Dermis blood vessel endothelial cell (primary cell): ENCODE measurements around the gene PPP1R8. TPM values are rescaled to one million over a fixed set of nuclear protein-coding genes. Genes with fewer than 3 reads are reported as not detected.
"Not testable (repeated sequence)": the region's sequence is repeated elsewhere in the genome, so short reads cannot be mapped to it uniquely, and the experiment has no call there.

Experiments used
- DNase-seq: peaks from one replicate; pipeline ENCODE4 v3.0.0; 2010
- total RNA-seq: library from RNA; depleted of rRNA; stranded (reverse); fragments of >200 nt; gene quantifications from 2 replicates; pipeline ENCODE4 v1.2.3, GENCODE V29; 2014

The PPP1R8 gene
- total RNA-seq, 1 donor from 2014 or later: 51.2 TPM

DNA sequence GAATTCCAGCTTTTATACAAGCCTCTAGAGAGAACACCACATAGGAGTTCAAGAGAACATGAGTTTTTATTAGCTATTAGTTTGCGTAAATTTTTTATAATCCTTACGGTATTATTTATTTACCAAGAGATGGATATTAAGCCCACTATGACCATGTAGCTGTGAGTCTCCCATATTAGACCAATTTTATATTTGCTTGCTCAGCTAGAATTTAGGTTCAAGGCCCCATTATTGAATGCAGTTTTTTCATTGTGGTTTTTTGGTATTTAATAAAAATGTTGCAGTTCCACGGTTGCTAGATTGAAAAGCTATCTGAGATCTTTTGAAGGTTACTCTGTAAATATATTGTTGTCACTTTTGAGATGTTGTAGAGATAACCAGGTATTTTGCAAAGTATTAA lies 2.9 kb downstream of the PPP1R8 start:
- DNase-seq: no peak

DNA sequence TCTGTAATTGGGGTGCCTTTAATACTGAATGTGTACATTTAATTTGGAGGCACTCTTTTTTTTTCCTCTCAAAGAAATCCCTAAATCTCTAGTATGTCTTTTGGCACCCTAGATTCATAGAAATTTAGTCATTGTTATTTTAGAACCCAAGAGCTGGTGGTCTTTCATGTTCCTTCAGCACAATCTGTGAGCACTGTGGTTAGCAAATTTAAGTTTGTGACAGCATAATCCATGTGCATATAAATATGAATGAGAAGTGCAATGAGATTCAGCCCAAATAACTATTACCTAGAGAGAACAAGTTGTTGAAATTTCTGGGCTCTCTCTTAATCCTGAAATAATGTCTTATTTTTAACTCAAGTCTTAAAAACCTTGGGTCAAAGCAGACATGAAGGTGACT lies 4.5 kb downstream of the PPP1R8 start:
- no peak for DNase-seq

DNA sequence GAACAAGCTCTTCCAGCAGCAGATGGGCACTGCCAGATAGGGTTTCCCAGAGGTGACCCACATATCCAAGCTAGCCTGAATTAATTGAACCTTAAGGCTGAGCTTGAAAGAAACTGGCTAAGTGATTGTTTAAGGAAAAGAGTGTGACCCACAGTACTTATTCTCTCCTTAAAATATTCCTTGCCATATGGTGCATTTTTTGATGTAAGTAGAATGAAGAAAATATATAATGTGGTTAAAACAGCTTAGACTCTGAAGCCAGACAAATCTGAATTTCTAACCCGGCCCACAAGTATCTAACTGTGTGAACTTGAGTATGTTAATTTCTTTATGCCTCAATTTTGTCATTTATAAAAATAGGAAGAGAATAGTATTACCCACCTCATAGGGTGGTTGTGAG lies 4.9 kb downstream of the PPP1R8 start:
- DNase-seq: no peak

DNA sequence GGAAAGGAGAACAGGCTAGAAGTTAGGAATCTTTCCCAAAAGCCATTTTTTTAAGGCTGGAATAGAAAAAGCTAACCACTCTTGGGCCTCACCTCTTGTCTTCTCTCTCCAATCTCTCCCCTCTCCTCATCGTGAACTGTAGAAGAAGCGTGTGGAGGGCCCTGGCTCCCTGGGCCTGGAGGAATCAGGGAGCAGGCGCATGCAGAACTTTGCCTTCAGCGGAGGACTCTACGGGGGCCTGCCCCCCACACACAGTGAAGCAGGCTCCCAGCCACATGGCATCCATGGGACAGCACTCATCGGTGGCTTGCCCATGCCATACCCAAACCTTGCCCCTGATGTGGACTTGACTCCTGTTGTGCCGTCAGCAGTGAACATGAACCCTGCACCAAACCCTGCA lies 19.4 kb downstream of the PPP1R8 start:
- no peak for DNase-seq

DNA sequence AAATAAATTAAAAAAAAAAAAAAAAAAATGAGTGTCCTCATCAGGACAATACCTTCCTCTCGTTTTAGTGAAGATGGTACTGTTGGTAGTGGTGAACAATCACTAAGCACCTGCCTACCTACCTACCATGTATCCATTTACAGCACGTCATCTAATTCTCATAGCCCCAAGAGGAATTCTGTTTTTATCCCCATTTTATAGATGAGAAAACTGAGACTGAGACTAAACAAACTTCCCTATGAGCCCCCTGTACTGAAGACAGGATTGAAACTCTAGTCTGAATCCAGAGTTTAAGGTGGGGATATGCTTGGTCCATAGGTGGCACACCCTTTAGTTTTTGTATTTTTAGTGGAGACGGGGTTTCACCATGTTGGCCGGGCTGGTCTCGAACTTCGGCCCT lies 24.5 kb downstream of the PPP1R8 start:
- DNase-seq: no peak

DNA sequence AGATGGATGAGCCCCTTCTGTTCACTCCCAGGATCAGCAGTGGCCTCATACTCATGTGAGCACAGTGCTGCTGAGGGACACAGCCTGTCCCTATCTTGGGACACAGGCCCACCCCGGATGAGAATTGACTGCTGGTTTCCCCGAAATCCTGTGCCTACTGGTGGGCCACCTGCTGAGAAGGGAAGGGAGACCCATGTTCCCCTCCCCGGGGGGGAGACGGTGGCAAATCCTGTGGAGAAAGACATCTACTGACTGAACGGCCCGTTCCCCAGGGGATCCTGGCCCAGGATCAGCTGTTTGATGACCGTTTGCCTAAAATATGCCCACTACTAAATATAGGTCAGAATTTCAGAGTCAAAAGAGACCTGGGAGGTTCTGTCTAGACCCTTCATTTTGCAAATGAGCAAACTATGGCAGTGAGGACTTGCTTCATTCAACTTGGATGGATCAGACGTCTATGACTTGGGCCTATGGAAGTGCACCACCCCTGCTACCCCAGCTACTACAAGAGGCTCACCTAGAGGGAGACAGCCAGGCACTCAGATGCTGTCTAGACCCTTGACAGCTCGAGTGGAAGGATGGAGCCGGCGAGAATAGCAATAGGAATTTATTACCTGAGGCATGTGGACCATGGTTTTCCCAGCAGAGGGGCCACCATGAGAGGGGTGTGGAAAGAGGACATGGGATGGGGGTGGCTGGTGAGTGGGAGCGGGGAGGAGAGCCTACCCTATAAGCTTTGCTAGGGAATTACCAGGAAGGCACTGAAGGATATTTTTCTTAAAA lies 26.2 kb downstream of the PPP1R8 start:
- DNase-seq: no peak

DNA sequence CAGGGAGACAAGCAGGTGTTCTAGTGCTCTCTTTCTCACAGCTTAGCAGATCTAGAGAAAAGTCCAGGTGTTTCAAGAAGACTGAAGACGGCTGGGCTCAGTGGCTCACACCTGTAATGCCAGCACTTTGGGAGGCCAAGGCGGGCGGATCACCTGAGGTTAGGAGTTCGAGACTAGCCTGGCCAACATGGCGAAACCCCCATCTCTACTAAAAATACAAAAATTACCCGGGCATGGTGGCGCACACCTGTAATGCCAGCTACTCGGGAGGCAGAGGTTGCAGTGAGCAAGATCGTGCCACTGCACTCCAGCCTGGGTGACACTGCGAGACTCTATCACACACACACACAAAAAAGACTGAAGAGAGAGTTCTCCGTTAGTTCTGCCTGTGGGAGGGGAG lies 27.0 kb downstream of the PPP1R8 start:
- DNase-seq: not testable (repeated sequence)

DNA sequence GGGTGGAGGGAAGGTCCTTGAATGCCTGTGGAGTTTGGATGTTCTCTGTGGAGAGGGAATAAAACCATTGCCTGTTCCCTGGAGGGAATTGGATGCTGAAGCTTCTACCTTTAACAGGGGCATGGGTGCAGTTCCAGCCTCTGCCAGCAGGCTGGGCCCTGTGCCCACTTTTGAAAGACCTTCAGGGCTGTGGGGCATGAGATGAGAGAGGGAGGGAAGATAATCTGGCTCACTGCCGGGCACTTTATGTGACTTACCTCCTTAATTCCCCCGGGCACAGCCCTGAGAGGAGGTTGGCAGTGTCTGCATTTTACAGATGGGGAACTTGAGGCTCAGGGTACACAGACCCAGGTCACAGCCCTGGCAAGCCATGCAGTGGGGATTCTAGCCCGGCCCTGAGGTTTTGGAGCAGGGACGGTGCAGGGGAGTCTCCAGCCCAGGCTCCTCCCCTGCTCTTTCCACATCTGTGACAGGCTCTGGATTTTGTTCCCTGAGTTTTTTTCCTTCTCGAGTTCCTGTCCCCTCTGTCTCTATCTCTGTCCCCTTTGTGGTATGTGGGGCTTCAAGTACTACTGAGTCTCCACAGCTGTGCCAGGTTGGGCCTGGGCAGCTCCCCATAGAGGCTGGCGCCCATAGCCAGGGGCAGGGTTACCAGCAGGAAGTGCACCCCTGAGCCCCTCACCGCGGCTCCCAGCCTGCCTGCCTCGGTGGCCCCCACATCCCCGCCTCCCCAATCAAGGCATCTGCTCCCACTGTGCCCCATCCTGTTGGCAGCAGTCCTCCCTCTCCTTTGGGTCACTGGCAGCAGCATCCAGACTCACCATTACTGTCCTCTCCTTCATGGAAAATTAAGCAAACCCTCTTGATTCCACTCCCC lies 27.7 kb downstream of the PPP1R8 start:
- peak; percentile 87 for DNase-seq

DNA sequence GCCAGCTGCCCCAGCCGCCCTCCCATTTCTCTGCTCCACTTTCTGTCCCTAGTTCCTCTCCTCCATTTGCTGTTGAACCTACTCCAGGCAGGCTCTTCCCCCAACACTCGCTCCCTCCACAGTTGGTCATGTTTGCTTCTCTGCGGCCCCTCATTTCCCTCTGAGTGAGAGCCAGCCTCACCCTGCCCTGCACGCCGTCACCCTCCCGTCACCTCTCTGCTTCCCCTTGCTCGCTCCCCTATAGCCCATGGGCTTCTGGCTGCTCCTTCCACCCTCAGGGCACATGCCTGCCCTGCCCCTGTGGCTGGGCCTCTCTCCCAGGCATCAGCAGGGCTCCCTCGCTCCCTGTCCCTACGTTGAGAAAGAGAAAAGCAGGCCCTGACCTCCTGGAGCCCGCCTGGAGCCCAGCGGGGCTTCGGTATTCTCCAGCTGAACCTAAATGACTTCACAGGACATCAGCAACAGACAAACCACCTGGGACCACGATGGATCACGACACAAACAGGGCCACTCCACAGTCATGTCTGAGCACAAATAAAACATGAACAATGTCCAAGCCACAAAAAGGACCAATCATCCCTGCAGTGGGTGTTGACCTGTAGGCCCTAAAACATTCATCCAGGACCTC lies 28.5 kb downstream of the PPP1R8 start:
- DNase-seq: no peak

DNA sequence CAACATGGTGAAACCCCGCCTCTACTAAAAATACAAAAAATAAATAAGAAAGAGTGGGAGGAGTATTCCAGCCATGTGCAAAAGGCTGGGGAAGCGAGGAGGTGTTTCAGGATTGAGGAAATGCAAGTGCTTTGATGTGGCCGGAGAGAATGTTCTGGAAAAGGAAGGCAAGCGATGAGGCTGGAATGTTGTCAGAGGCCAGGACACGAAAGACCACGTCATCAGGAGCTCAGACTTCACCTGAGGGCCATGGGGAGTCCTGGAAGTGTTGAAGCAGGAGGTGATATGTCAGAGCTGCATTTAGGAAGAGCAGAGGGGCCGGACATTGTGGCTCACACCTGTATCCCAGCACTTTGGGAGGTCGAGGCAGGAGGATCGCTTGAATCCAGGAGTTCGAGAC lies 30.9 kb downstream of the PPP1R8 start:
- no peak for DNase-seq

DNA sequence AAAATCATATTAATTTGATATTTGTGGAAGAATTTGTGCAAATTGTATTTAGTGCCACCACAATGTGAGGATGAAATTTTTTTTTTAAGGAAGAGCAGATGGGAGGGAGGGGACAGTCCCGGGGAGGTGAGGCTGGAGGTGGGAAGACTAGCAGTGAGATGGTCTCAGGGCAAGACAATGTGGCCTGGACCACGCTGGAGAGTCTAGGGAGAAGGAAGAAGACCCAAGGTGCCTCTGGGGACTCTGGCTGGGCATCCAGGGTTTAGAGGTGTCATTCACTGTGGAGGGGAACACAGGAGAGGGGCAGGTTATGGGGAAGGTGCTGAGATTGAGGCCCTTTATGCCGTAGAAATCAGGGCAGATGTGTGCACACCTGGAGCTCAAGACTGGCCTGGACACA lies 31.4 kb downstream of the PPP1R8 start:
- no peak for DNase-seq

DNA sequence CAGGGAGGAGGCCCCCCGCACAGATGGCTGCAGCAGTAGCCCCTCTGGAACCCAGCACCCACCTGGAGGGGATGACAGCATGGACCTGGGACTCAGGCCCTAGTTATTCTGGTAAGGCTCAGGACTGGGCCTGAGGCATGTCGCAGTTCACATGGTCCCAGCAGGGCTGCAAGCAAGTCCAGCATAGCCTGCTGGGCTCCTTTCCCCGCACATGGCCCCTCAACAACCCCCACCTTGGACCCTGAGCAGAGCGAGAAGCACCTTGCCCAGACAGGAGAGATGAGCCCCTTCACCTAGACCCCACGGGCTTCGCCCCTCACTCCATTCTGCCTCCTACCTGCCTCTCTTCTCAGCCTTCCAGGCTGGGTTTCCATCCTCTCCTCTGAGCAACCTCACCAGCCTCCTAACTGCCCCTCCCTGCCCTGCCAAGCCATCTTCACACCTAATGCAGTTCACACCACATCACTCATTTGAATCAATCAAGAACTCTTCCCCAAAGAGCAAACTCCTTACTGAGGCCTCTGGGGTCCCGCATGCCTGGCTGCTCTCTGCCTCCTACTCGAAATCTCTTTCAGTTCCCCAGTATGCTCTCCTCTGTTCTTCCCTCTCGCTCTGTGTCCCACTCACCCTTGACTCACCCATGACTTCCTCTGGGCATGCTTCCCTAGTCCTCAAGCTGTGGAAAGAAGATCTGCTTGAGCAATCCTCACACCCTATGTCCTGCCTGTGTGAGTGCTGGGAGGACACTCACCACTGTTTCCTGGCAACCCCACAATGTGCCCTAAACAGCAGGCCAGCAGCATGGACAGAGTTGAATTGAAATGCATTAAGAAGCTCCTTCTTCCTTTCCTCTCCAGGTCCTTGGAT lies 32.3 kb downstream of the PPP1R8 start:
- DNase-seq: peak; percentile 86

DNA sequence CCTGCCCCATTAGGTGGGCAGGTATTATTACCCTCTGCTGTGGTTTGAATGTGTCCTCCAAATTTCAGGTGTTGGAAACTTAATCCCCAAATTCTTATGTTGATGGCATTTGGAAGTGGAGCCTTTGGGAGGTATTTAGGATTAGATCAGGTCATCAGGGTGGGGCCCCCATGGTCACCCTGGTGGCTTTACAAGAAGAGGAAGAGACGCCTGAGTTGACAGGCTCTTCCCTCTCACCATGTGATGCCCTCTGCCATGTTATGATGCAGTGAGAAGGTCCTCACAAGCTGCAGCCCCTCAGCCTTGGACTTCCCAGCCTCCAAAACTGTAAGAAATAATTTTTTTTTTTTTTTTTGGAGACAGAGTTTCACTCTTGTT lies 32.9 kb downstream of the PPP1R8 start:
- no peak for DNase-seq

DNA sequence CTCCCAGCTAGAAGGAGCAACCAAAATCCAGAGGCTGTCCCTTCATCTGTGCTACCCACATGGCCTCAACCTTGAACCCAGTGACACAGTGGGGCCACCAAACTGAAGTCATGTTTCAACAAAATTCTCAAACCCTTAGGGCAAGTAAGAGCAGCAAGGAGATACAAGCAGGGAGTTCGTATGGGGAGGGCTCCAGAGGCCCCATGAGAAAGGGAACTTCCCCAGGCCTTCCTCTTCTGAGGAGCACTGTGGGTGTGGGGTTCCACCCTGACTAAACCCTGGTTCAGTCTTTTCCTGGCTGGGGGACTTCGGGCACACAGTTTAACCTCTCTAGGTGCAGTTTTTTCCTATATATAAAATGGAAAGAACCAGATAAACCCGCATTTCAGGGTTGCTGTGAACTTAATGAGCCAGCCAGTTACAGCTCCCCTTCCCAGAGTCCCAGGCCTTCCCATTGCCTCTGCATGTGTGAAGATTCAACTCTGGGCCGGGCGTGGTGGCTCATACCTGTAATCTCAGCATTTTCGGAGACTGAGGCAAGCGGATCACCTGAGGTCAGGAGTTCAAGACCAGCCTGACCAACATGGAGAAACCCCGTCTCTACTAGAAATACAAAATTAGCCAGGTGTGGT lies 33.8 kb downstream of the PPP1R8 start:
- no peak for DNase-seq

DNA sequence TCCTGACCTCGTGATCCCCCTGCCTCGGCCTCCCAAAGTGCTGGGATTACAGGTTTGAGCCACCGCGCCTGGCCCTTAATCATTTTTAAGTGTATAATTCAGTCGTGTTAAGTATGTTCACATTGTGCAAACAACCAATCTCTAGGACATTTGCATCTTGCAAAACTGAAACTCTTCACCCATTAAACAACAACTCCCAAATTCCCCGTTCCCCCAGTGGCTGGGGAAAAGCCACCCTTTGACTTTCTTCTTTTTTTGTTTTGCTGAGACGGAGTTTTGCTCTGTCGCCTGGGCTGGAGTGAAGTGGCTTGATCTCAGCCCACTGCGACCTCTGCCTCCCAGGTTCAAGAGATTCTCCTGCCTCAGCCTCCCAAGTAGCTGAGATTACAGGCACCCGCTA lies 35.2 kb downstream of the PPP1R8 start:
- no peak for DNase-seq

DNA sequence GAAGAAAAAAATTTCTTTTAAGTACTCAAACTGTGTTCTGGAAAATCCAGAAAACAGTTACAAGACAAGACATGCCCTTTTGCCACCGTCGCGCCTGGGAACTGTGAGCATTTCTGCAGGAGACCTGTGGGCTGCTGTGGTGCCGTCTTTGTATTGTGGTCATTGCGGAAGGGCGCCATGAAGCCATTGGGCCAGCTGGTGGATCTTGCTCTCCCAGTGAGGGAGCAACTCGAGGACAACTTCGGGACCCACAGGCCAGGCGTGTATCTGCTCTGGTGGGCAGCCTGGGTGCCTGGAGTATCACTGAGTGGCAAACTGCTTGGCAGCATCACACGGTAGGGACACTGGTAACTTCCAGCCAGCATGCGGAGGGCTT lies 38.0 kb downstream of the PPP1R8 start:
- DNase-seq: no peak

DNA sequence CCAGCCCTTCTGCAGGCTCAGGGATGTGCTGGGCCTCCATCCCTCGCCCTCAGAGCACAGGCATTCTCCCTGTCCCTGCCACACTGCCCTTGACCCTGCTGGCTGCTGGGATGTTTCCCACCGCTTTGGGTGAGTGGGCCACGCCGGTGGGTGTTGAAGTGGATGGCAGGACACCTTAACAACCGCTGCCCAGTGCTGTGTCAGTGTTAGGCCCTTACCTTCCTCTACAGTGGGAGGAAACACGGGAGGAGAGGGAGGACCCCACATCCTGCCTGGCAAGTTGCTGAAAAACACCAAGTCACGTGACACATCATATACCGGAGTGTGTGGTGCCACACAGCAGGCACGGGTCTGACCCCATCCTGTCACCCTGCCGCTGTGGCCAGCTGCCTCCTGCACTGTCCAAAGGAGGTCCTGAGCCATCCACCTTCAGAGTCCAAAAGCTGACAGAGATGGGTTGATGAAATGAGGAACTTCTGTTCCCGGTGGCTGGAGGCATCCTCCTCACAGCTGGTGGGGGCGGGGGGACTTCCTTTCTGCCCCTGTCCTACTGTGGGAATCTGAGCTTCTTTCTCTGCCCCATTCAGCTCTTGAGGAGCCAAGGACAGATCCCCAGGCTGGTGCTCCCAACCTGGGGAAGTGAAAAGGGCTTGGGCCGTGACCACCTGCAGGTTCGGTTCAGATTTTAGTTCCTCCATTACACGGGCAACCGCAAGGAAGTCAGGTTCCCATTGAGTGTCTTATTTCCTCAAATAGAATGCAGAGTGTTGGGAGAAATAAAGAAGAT lies 38.5 kb downstream of the PPP1R8 start:
- DNase-seq: peak; percentile 47

DNA sequence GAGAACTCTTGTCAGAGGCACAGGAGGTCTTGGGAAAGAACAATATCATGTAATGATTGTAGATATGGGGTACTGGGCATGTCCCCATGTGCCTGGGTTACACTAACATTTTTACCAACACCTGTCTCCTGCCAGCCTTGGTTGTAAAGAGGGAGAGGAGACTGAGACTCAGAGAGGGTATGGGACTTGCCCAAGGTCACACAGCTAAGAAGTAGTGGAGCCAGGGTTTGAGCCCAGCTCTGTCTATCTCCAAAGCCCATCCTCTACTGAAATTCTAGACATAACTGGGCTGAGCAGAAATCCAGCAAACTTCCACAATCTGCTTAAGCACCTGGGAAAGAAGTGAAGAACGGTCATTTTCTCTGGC lies 39.1 kb downstream of the PPP1R8 start:
- no peak for DNase-seq

DNA sequence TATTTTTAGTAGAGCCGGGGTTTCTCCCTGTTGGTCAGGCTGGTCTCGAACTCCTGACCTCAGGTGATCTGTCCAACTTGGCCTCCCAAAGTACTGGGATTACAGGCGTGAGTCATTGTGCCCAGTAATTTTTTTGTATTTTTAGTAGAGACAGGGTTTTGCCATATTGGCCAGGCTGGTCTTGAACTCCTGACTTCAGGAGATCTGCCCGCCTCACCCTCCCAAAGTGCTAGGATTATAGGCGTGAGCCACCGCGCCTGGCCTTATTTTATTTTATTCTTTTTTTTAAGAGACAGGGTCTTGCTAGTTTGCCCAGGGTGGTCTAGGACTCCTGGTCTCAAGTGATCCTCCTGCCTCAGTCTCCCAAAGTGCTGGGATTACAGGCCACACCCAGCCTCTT lies 40.5 kb downstream of the PPP1R8 start:
- DNase-seq: not testable (repeated sequence)

DNA sequence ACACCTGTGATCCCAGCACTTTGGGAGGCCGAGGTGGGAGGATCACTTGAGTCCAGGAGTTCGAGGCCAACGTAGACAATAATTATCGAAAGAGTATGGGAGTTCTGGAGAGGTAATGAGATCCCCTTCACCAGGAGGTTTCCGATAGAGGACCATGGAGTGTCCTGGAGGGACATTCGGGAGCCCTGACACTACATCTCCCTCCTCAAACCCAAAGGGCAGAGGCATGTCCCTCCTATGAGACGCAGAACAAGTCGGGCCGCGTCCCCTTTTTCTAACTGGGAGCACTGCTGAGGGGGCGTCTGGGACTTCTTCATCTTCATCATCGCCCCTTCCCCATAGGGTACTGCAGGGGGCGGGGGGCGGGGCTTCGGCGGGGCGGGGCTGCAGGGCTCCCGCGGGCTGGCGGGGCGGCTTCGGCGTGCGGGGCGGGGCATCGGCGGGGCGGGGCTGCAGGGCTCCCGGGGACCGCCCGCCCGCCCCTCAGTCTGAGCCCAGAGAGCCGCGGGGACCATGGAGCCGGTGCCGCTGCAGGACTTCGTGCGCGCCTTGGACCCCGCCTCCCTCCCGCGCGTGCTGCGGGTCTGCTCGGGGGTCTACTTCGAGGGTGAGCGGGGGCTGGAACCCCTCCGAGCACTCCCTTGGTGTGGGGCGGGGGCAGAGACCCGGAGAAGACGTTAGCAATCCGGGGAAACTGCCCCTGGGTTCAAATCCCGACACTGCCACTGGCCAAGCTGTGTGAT lies 41.6 kb downstream of the PPP1R8 start, which contains the start of gene THEMIS2:
Gene THEMIS2 (plus strand): TSS at position 486 of the 743 bp plus-strand sequence. CDS start 28 bp downstream, at position 514.
- peak; percentile 65 for DNase-seq
